Gastrocnemius medialis (tissue), 4 donors: ENCODE measurements around the gene ZNF804B. TPM values are rescaled to one million over a fixed set of nuclear protein-coding genes. Genes with fewer than 3 reads are reported as not detected.

Experiments
- ATAC-seq, 2 donors: fragments of 150-250 bp; one replicate each; pipeline ENCODE4 v1.9.1; 2016
- DNase-seq, 2 donors: peaks; one replicate each; pipeline ENCODE4 v3.0.0-alpha.2; 2019
- H3K27ac ChIP-seq, 4 donors: fragments of 200-600 bp; sonication (generic); 1 replicate in 1 of 4; 2 replicates in 3 of 4; pipeline ENCODE4 v1.5.1; 2016 to 2018; ENCODE audit warnings: mild to moderate bottlenecking in 2 of 4, moderate library complexity in 1 of 4
- H3K27me3 ChIP-seq, 3 donors: fragments of 200-600 bp; sonication (generic) in 2 of 3; 1 replicate in 1 of 3; 2 replicates in 2 of 3; pipeline versions ENCODE4 v1.5.1 to v1.6.0; 2016 to 2019; ENCODE audit warnings: mild to moderate bottlenecking in 1 of 3, moderate library complexity in 1 of 3
- H3K36me3 ChIP-seq, 2 donors: fragments of 200-600 bp; sonication (generic) in 1 of 2; one replicate each; pipeline ENCODE4 v1.5.1; 2017 to 2018
- H3K4me1 ChIP-seq, 2 donors: fragments of 200-600 bp; sonication (generic) in 1 of 2; one replicate each; pipeline ENCODE4 v1.5.1; 2016 to 2017; ENCODE audit warnings: mild to moderate bottlenecking in 2 of 2
- H3K4me3 ChIP-seq, 4 donors: fragments of 200-600 bp; sonication (generic) in 3 of 4; 1 replicate in 1 of 4; 2 replicates in 3 of 4; pipeline ENCODE4 v1.5.1; 2016 to 2019; ENCODE audit warnings: mild to moderate bottlenecking in 2 of 4
- H3K9me3 ChIP-seq, 3 donors: fragments of 200-600 bp; sonication (generic) in 2 of 3; 1 replicate in 1 of 3; 2 replicates in 2 of 3; pipeline ENCODE4 v1.5.1; 2016 to 2019
- CTCF ChIP-seq, 5 experiments: fragments of 450-650 bp in 3 of 5; fragments of 200-600 bp in 2 of 5; sonication (generic) in 2 of 5; IDR thresholded peaks in 4 of 5; conservative IDR thresholded peaks in 1 of 5; 1 replicate in 4 of 5; 2 replicates in 1 of 5; pipeline ENCODE4 v1.5.1; 2016 to 2019; ENCODE audit warnings: antibody characterized with exemption in 5 of 5, mild to moderate bottlenecking in 3 of 5, moderate library complexity in 3 of 5
- POLR2A ChIP-seq, 2 donors: fragments of 450-650 bp; IDR thresholded peaks; one replicate each; pipeline ENCODE4 v1.6.1; 2017; ENCODE audit warnings: antibody characterized with exemption in 2 of 2, mild to moderate bottlenecking in 2 of 2, moderate library complexity in 2 of 2
- in situ Hi-C, 4 donors: fragments of 200-750 bp; cut with MboI; loops; one replicate each; pipeline versions ENCODE4 v1.15.0 to v1.8.0; 2017; ENCODE audit warnings: low sequenced_read_pairs in 4 of 4
- intact Hi-C: fragments of 100-400 bp; cut with DNase I; formaldehyde crosslinking; loops from one replicate; pipeline ENCODE4 v1.15.1; 2023; ENCODE audit warnings: low total_unique reads
- total RNA-seq, 4 donors: library from RNA; depleted of rRNA; stranded (reverse); fragments of >200 nt; gene quantifications; one replicate each; pipeline versions ENCODE4 v1.1.0 to v1.2.3, GENCODE V29; 2016

ZNF804B gene
- total RNA-seq, 4 donors from 2014 or later = not detected

- no peaks in the 10 kb centered on the region for H3K27me3 ChIP-seq
- in situ Hi-C loops (no loop called here), intact Hi-C loops (no loop called here)
- no peaks in the 10 kb centered on the region for H3K9me3 ChIP-seq
- DNase-seq (no peak), ATAC-seq (no peak)
- no peak overlapping the region for H3K27ac ChIP-seq
- H3K4me1 ChIP-seq = peaks cover 0 to 7% of the 10 kb centered on the region in 2 donors
- H3K4me3 ChIP-seq = no peak overlapping the region
- TF ChIP-seq POLR2A (IDR thresholded peaks at IDR 0.05) (no peak), CTCF (IDR thresholded peaks at IDR 0.05 in 4 of 5, conservative IDR thresholded peaks at IDR 0.05 in 1 of 5) (no peak)
- no peaks in the 10 kb centered on the region for H3K36me3 ChIP-seq
Observed at GRCh38 chr7:88928276-88928675, 168.8 kb downstream of the ZNF804B start.

GRCh38 chr7:88929719-88930118, 170.2 kb downstream of the ZNF804B start:
- peaks cover 0 to 7% of the 10 kb centered on the region in 2 donors for H3K4me1 ChIP-seq
- no peak overlapping the region for H3K27ac ChIP-seq
- ATAC-seq (no peak), DNase-seq (no peak)
- TF ChIP-seq POLR2A (IDR thresholded peaks at IDR 0.05) (no peak), CTCF (IDR thresholded peaks at IDR 0.05 in 4 of 5, conservative IDR thresholded peaks at IDR 0.05 in 1 of 5) (no peak)
- intact Hi-C loops = no loop called here
- H3K27me3 ChIP-seq = no peaks in the 10 kb centered on the region
- H3K36me3 ChIP-seq = no peaks in the 10 kb centered on the region
- no peak overlapping the region for H3K4me3 ChIP-seq
- H3K9me3 ChIP-seq = no peaks in the 10 kb centered on the region
- in situ Hi-C loops = no loop called here

GRCh38 chr7:88933285-88933684, 173.8 kb downstream of the ZNF804B start:
- no peaks in the 10 kb centered on the region for H3K27me3 ChIP-seq
- H3K36me3 ChIP-seq = no peaks in the 10 kb centered on the region
- in situ Hi-C loops = no loop called here
- H3K27ac ChIP-seq = no peak overlapping the region
- intact Hi-C loops = no loop called here
- no peak overlapping the region for H3K4me3 ChIP-seq
- no peaks in the 10 kb centered on the region for H3K9me3 ChIP-seq
- DNase-seq = no peak
- TF ChIP-seq POLR2A (IDR thresholded peaks at IDR 0.05) (no peak), CTCF (IDR thresholded peaks at IDR 0.05 in 4 of 5, conservative IDR thresholded peaks at IDR 0.05 in 1 of 5) (no peak)
- no peaks in the 10 kb centered on the region for H3K4me1 ChIP-seq
- ATAC-seq = no peak

GRCh38 chr7:88942815-88943501, 183.5 kb downstream of the ZNF804B start:
- H3K27me3 ChIP-seq = no peaks in the 10 kb centered on the region
- no peak overlapping the region for H3K27ac ChIP-seq
- TF ChIP-seq POLR2A (IDR thresholded peaks at IDR 0.05) = no peak
- no peak for TF ChIP-seq CTCF (IDR thresholded peaks at IDR 0.05 in 4 of 5, conservative IDR thresholded peaks at IDR 0.05 in 1 of 5)
- no peaks in the 10 kb centered on the region for H3K4me1 ChIP-seq
- in situ Hi-C loops (no loop called here), intact Hi-C loops (no loop called here)
- no peaks in the 10 kb centered on the region for H3K9me3 ChIP-seq
- H3K4me3 ChIP-seq = no peak overlapping the region
- no peak for DNase-seq
- ATAC-seq = no peak
- H3K36me3 ChIP-seq = no peaks in the 10 kb centered on the region

- Histone ChIP-seq H3K36me3 (no peaks in the 10 kb centered on the region), H3K9me3 (no peaks in the 10 kb centered on the region), H3K27ac (no peak overlapping the region), H3K27me3 (no peaks in the 10 kb centered on the region), H3K4me1 (no peaks in the 10 kb centered on the region), H3K4me3 (no peak overlapping the region)
- intact Hi-C loops (no loop called here), in situ Hi-C loops (no loop called here)
- TF ChIP-seq CTCF (IDR thresholded peaks at IDR 0.05 in 4 of 5, conservative IDR thresholded peaks at IDR 0.05 in 1 of 5) = no peak
- TF ChIP-seq POLR2A (IDR thresholded peaks at IDR 0.05) = no peak
- ATAC-seq (no peak), DNase-seq (no peak)
Observed at GRCh38 chr7:88951826-88952225, 192.3 kb downstream of the ZNF804B start.
